GM19328 (cell line): ENCODE measurements around the gene LDLRAD4.
"Not testable (repeated sequence)": the region's sequence is repeated elsewhere in the genome, so short reads cannot be mapped to it uniquely, and the experiment has no call there.

Experiments
- ATAC-seq: cut with Tn5 transposase; IDR thresholded peaks from one replicate; pipeline ENCODE4 v1.9.1; 2021; ENCODE audit warnings: mild to moderate bottlenecking, moderate library complexity; ENCODE audit not compliant: unreplicated experiment

Gene LDLRAD4

DNA sequence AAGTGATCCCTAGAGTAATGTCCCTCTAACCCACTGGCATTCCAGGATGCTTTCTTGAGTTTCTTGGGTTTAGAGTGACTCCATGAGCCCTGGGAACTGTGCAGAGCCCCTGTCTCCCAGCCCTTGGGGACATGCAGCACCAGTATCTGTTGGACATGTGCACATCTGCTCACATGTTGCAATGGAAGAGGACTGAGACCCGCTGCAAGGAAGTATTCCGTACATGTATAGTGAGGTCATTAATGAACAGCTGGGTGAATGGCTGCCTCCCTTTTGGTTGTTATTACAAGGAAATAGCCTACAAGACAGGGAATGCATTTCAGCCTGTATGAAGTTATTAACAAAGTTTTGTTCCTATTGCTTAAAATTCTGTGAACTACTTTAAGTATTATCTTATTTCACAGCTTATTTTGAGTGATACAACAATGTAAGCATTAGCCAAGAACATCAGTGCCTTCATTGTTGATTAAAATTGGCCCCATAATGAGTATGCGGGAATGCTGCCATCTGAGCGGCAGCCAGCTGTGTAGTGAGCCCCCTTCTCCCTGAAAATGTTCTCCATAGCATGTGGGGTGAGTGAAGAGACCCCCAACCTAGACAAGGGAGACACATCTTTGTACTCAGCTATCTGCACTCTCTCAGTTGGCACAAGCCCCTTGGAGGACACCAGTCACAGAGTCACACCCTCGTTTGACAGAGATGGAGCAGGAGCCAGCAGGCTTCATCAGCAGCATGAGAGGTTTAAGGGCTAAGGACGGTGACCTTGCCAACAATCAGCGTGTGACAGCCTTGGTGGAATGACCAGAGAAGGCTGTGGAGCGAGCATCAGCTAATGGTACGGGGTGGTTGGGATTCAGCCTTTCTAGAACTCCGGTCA is 420.4 kb downstream of the LDLRAD4 start:
- ATAC-seq, result no peak

DNA sequence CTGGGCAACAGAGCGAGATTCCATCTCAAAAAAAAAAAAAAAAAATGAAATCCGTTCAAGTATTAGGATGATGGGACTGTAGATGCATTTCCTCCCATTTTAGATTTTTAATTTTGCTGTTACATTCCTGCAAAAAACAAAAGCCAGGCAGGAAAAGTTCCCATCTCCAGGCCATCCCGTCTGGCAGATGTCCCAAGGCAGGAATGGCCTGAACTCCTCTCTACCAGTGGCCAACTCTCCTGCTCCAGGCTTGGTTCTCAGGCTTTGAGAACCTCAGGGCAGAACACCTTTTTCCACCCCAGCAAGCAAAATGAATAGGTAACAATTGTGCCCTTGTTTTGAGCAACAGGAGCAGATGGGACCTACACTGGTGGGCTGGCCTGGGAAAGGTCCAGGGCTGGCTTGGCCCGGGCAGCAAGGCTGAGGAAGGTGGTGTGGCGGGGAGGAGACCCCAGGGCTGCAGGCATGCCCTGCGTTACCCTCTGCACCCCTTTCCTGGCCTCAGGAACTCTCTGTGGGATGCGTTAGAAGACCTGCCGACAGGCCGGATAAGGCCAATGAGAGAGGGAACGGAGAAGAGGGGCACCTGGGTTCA is 421.8 kb downstream of the LDLRAD4 start:
- ATAC-seq, result no peak

DNA sequence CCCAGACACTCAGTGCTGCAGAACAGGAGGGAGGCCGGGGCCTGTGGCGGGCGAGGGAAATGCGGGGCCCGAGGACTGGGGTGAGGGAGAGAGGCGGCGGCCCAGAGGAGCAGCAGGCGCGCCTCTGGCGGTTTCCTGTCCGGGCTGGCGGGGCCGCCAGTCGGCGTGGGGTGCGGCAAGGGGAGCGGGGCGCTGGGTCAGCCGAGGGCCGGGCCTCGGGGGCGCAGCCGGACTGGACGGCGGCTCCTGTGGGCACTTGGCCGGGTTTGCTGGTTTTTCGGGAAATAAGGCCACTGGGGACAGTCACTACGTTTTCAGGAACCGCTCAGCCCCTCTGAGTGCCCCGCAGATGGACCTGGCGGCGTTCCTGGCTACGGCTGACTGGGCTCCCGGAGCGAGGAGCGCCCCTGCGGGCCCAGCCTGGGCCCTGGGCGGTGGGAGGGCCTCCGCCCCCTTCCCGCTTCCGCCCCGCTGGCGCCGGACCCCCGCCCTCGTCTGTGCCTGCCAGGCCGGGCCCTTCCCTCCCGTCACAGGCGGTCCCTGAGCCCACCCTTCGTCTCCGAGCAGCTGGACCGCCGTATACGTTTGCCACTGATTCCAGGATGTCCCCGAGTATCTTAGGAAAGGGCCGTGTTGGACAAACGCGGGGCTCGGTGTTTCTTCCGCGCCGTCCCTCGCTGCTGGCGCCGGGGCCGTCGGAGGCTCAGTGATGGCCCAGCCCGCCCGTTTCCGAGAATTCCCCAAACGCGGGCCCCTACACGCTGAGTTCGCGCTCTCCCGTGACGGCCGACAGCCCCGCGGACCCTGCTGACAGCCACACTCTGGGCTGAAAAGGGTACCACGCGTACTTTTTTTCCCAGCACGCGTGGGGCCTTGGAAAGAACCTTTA is 423.2 kb downstream of the LDLRAD4 start:
- no peak for ATAC-seq

DNA sequence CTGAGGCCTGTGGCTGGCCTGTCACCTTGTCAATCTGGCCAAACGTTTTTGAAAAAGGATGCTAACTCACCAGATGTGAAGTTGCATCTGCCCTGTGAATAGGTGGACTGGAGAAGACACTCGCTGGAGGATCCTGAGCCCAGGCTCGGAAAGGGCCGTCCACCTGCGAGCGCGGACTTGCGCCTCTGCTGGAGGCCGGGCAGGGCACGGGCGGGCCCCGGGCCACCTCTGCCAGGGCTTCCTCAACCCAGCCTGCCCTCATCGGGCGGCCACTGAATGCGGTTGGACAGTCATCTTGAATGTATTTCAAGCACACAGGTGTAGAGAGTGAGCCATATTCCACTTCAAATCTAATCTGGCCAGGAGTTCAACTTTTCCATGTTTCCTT is 423.9 kb downstream of the LDLRAD4 start:
- no peak for ATAC-seq

DNA sequence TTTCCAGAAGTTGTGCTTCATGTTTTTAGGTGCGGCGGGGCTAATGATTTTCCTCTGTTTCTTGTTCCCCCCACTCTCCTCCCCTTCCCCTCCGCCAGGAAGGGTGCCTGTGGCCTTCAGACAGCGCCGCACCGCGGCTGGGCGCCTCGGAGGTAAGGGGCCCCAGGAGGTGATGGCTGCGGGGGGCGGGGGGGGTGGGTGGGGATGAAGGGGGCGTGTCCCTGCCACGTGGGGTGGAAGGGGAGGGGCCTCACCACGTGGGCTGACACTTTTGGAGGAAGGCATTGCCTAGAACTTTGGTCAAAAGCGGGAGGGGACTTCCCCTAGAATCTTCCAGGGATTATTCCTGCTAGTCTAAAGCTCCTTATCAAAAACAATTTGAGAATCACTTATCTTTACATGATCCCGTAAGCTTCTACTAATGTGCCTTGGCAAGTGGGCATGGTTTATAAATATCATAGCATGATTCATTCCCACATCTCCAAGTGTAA is 424.7 kb downstream of the LDLRAD4 start:
- ATAC-seq, result no peak

DNA sequence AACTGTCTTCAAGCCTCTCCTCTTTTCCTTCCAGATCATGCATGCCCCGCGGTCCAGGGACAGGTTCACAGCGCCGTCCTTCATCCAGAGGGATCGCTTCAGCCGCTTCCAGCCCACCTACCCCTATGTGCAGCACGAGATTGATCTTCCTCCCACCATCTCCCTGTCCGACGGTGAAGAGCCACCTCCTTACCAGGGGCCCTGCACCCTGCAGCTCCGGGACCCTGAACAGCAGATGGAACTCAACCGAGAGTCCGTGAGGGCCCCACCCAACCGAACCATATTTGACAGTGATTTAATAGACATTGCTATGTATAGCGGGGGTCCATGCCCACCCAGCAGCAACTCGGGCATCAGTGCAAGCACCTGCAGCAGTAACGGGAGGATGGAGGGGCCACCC is 426.5 kb downstream of the LDLRAD4 start:
- no peak for ATAC-seq

DNA sequence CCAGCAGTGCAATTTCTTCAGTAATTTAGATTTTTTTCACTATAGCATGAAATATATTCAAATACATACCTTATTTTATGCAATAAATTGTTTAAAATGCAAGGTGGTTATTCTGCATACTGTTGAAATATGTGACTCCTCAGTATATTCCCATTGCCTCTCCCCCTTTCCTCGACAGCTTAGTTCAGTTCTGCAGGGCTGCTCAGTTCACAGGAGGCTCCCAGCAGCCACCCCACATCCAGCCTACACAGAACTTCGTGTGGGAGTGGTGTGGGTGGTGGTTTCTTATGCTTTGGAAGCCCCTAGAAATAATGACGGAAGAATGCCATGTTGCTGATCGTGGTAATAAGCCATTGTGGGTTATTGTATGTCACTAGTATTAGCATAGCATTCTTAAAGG is 428.1 kb downstream of the LDLRAD4 start:
- ATAC-seq, result no peak

DNA sequence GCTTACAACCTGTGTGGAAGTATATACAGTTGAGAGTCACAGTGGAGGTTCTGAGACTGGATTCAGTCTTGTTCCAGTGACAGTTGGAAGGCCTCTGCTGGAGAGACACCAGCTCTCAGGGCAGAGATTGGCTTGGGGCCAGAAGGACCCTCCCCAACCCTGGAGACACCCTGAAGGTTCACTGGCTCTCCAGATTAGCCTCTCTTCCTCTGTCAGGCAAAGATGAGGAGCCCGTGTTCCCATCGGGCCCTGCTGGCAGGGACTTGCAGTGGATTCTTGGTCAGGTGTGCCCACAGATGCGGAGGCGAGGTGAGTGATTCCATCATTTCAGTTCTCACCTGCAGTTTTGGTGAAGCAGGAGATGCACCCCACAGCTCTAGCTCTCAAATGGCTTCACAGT is 429.2 kb downstream of the LDLRAD4 start:
- ATAC-seq, result no peak

DNA sequence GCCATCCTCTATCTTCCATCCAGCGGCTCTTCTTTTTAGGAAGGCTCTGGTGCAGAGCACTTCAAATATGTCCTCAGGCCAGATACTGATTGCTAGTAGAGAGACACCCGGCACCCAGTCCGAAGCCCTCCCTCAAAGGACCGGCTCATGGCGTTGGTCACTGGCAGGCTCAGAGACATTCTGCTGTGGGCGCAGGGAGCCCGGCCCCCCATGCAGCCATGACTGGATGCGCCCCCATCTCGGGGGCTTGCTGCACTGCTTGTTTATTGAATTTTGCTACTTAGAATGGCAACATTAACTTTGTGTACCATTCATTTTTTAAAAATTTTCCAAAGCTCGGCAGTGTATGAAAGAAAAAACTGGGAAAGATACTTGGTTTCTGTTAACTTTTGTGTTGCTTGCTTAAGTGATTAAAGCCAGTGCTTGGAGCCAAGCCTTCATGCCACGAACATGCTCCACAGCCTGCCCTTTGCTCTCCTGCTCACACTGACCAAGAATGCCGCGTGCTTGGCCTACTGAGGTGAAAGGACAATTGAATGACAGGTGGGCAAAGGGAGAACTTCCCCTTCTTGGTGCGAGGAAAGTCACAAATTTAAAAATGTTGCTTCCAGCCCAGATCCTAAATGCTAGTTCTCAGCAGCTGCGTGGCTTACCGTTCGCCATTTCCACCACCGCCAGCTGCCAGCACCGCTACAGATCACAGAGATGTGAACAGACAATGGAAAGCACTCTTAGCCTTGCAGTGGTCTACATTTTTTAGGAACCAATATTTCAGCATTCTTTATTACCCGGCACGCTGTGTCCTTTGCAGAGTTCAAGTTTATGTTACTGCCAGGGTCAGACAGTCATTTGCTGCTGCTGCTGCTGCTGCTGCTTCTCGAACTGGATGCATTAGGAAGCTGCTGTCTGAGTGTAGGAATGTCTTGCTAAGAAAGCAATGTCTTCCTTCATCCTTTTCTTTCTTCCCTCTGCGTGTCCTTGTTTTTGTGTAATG is 431.1 kb downstream of the LDLRAD4 start:
- no peak for ATAC-seq

DNA sequence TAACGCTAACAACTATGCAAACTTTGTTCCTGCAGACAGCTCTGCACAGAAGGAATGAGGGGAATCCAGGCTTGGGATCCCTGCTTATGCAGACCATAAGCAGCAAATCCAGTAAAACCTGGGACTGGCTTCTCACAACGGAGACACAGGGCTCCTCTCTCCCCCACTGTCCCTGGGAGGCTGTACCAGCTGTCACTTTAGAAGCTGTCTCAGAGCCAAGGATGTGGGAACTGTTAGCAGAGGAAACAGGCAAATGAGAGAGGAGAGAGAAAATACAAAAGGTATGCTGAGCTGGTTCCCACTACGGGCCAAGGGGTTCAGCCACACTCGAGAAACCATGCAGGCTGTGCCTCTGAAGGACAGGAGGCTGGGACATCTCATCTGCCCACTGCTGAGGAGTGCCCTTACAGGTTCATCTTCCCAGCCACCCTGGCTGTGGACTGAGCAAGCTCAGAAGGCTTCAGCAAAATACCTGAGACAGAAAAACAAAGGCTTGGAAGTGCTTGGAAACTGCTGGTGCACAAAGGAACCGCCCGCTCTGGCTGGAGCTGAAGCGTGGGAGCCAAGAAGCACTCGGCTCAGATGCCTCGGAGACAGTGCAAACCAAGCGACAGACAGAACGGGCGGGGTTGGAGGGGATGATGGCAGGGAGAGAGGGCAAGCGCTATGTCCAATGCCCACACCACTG is 435.3 kb downstream of the LDLRAD4 start:
- ATAC-seq, result no peak

DNA sequence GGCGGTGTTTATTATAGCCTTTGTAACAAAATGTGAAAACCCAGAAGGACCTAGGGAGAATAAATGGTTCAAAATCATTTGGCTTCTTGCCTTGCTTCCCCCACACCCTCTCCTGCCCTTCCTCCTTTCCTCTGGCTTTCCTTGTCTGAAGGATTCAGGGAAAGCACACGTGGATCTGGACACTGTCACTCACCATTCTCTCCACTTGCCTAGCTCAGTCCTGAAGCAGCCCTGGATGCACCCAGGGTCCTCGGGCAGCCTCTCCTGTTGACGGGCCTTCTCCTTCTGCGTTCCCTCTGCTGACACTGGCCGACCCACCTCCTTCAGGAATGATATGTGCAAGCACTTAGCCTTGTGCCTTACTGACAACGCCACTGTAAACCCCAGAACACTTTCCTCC is 439.4 kb downstream of the LDLRAD4 start:
- ATAC-seq, result no peak

DNA sequence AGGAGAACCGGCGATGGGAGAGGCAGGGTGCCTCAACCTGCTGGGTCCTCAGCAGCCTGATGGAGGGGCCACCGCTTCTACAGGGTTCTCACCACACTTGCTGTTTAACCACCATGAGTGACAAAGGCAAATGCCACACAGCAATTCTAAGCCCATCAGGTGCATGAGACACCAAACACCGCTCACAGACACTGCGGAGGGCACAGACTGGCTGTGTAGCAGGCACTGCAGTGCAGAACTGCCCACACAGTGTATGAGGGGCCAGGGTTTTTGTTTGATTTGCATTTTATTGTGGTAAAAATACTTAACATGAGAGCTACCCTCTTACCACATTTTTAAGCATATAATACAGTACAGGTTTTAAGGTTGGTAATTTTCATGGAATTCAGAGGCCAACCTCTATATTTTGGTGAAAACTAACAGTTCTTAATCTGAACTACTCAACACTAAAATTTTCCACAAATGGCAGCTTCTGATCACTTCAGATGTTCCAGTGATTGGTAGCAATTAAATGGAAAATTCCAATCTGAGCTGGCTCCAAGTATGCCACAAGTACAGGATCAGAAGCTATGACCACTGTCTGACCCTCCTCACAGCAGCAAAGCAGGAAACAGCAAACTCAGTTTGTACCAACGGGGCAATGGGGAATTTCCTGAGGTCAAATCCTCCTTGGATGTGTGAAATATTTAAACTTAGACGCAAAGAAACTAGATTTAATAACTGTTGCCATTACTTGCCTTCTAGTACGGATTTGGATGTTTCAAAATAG is 440.1 kb downstream of the LDLRAD4 start:
- ATAC-seq, result no peak

DNA sequence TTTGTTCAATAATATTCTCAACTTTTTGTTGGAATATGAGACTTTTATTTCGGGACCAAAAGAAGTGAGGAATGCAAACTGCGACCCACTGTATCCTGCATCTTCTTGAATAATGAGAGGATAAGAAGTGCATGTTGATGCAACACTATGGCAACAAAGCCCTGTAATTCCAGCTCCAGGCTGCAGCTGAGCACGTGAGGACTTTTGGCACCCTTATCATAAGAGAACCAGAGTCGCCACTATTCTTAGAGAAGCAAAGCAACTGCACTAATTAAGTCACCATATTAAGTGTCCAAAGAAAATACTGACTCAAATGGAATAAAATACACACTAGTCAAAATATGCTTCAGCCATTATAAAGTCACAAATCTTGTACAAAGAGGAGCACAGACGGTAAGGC is 441.9 kb downstream of the LDLRAD4 start:
- no peak for ATAC-seq

DNA sequence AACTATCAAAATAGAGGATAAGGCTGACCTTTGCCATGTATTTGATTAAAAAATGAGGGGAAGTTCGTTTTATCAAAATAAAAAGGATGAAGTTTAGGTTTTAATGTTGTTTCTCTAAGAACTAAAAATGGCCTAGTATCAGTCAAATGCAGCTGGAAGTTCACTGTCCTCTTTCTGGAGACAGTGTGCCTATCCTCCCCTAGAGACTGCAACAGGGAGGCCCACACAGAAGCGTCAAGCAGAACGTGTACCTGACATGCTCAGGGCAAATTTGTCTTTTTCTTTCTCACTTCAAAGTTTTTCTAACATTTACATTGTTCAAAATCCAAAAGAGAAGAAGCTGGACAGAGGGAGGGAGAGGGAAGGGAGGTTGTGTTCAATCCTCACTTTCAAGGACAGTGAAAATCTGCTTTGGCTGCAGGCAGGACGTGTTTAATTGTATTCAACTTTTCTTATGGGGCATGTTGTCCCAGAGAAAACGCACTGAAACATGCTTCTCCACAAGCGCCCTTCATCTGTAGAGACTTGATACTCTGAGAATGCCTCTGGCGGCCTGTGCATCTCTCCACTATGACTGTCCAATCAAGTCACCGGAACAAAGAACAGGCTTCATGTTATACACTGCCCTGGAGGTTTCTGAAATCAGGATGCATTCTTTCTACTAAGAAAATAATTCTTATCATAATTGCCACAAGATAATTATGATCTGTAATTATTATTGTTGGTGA is 442.7 kb downstream of the LDLRAD4 start:
- no peak for ATAC-seq

DNA sequence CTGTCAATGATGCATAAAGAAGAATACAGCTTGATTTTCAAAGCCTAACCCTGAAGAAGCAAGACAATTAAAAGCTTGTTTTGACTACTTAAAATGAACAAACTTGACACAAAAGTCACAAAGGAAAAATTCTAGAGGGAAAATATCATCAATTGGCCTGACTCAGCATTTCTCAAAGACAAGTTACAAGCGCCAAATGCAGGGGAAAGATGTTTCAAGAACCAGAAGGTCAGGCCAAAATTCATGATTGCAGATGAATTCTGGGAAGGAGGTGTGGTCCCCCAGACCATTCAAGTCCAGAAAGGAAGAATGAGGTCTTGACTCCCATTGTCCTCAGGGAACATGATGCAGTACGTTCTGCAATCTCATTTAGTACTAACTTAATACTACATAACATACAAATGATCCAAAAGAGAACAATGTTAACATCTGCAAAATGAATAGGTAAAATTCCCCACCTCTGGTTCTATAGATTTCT is 443.3 kb downstream of the LDLRAD4 start:
- ATAC-seq, result no peak

DNA sequence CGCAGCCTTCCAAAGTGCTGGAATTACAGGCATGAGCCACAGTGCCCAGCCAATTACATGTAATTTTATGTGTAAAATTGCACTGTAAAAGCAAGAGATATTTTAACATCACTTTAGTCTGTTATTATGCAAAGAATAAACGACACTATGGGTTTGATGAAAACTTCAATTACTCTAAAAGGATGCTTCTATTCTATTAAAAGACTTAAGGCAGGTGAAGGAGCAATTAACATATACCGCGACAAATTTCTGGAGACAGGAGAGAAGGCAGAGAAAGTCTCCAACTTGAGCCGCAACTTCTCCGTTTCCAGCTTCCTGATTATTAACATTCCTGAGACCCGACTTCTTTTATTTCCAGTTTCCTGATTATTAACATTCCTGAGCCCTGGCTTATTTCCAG is 454.1 kb downstream of the LDLRAD4 start:
- ATAC-seq, result no peak

DNA sequence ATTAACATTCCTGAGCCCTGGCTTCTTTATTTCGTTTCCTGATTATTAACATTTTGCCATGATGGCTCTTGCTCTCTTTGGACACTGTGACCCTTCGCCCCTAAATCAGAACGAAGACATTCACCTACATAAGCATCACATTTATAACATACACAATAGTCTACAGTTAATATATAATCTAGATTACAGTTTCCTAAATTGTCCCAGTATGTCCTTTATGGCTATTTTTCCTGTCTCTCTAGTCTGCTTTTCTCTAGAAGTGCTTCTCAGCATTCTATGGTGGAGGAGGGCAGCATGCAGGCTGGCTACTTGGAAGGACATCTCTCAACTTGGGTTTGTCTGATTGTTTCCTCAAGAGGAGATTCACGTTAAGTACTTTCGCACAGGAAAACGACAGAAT is 457.9 kb downstream of the LDLRAD4 start:
- no peak for ATAC-seq

DNA sequence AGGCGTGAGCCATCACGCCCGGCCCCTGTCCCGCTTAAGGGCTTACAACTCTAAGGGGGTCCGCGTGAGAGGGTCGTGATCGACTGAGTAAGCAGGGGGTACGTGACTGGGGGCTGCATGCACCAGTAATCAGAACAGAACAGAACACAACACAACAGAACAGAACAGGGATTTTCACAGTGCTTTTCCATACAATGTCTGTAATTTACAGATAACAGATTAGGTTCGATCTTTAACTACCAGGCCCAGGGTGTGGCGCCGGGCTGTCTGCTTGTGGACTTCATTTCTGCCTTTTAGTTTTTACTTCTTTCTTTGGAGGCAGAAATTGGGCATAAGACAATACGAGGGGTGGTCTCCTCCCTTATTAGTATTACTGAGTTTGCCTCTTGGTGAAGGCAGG is 458.8 kb downstream of the LDLRAD4 start:
- ATAC-seq, result not testable (repeated sequence)
